Right cardiac atrium (tissue), 5 donors: Measurements from ENCODE around the gene GABRB1. TPM values are rescaled to one million over a fixed set of nuclear protein-coding genes. Genes with fewer than 3 reads are reported as not detected.

Experiments used
- ATAC-seq, 2 donors: fragments of 200-7000 bp; cut with Tn5 transposase; one replicate each; pipeline versions ENCODE4 v1.8.0 to v1.9.1; 2020; ENCODE audit warnings: moderate library complexity in 2 of 2, mild to moderate bottlenecking in 1 of 2
- DNase-seq, 3 donors: peaks; one replicate each; pipeline ENCODE4 v3.0.0-alpha.2; 2020
- H3K27ac ChIP-seq: one replicate; pipeline ENCODE4 v1.5.1; 2013; ENCODE audit warnings: mild to moderate bottlenecking, low read length, control low read depth, moderate library complexity
- H3K27me3 ChIP-seq: one replicate; pipeline ENCODE4 v1.6.1; 2013; ENCODE audit not compliant: control insufficient read depth, insufficient read depth
- H3K4me1 ChIP-seq: one replicate; pipeline ENCODE4 v1.6.1; 2013; ENCODE audit warnings: low read length; ENCODE audit not compliant: control insufficient read depth, insufficient read depth
- H3K4me3 ChIP-seq: one replicate; pipeline ENCODE4 v1.5.1; 2013; ENCODE audit warnings: low read length, control low read depth
- H3K9me3 ChIP-seq: one replicate; pipeline ENCODE4 v1.6.1; 2013; ENCODE audit warnings: low read length; ENCODE audit not compliant: control insufficient read depth
- WGBS: extraction: QIAGEN DNeasy Blood & Tissue Kit; methylation state at CpG from one replicate; pipeline ENCODE4 v1.1.7; 2013; 5-methylcytosine and 5-hydroxymethylcytosine counted together
- intact Hi-C, 4 donors: fragments of 100-400 bp; cut with DNase I; formaldehyde crosslinking; loops; one replicate each; pipeline versions ENCODE4 v1.11.0 to v1.14.0; 2022 to 2023
- polyA plus RNA-seq: library from polyadenylated mRNA; stranded (reverse); fragments of 200-250 nt; gene quantifications from one replicate; pipeline ENCODE4 v1.2.3, GENCODE V29; 2013
- total RNA-seq, 4 donors: library from RNA; stranded (reverse); fragmentation: NEBNext Ultra II Directional; extraction: Animal tissue kit (Norgen Biotek cat#: 25700); gene quantifications; one replicate each; pipeline ENCODE4 v1.2.1, GENCODE V29; 2021
- donor health status: healthy with polysubstance abuse.
- donor health status: DM: no; HTN: yes; CAD: no.
- donor health status: DM: no; HTN: no; CAD: no.
- donor health status: DM: no; HTN: yes; CAD: no; lungs with severe emphysema.
- donor health status: DM: yes; HTN: yes; CAD: no.

The GABRB1 gene
- total and polyA plus RNA-seq, 5 donors = 1.00 to 4.6 (median 3.1) TPM

DNA sequence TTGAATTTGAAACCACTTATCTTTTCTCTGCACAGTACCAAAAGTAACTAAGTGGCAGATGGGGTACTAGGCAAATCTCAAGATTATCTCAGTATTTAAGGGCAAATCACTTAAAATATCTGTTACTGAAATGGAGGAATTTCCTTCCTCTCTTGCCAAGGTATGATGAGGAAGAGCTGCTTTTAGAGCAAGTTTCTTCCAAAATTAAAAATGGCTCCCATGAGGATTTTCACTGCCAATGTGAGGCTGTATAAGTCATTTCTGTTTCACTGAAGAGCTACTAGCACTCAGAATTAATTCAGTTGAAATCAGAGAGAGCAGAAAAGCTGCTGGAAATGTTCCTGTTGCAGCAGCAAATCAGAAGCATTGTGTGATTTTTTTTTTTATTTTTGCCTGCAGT, 43.4 kb downstream of the GABRB1 start:
- DNase-seq = no peak
- ATAC-seq = no peak
- Histone ChIP-seq H3K27me3 (no peaks in the 10 kb centered on the region), H3K9me3 (no peaks in the 10 kb centered on the region), H3K4me3 (no peak overlapping the region), H3K27ac (no peak overlapping the region), H3K4me1 (no peaks in the 10 kb centered on the region)
- intact Hi-C loops = no loop called here

GRCh38 chr4:47075262-47075661, 43.9 kb downstream of the GABRB1 start:
- no peak overlapping the region for H3K4me3 ChIP-seq
- ATAC-seq = no peak
- no peaks in the 10 kb centered on the region for H3K9me3 ChIP-seq
- no peak for DNase-seq
- no peak overlapping the region for H3K27ac ChIP-seq
- 94% methylated on average over 2 of the region's 2 CpGs for WGBS
- H3K27me3 ChIP-seq = no peaks in the 10 kb centered on the region
- no peaks in the 10 kb centered on the region for H3K4me1 ChIP-seq
- intact Hi-C loops = no loop called here

- ATAC-seq (no peak), DNase-seq (no peak)
- no peak overlapping the region for H3K4me3 ChIP-seq
- intact Hi-C loops = no loop called here
- no peak overlapping the region for H3K27ac ChIP-seq
- no peaks in the 10 kb centered on the region for H3K9me3 ChIP-seq
- no peaks in the 10 kb centered on the region for H3K4me1 ChIP-seq
- no peaks in the 10 kb centered on the region for H3K27me3 ChIP-seq
These were observed 44.6 kb downstream of the GABRB1 start for GRCh38 chr4:47075919-47076318.

DNA sequence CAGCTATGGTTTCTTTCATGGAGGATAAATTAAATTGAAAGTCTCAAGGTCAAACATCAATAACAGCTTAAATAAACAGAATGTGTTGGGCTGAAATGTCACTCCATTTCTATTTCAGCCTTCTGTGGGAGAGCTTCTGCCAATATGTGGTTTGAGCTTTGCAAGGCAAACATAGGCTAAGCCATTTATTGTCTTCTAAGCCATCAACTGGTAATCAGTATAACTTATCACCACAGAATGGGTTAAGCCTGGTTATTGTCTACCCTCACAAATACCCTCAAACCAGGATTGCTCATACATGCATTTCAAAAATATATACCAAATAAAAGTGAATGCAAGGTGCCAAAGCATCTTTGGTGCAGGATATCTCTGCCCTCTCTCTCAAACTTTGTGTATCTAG, 52.7 kb downstream of the GABRB1 start:
- H3K4me1 ChIP-seq = no peaks in the 10 kb centered on the region
- ATAC-seq = no peak
- no peaks in the 10 kb centered on the region for H3K9me3 ChIP-seq
- no peak overlapping the region for H3K4me3 ChIP-seq
- H3K27ac ChIP-seq = no peak overlapping the region
- intact Hi-C loops = no loop called here
- H3K27me3 ChIP-seq = no peaks in the 10 kb centered on the region
- no peak for DNase-seq

DNA sequence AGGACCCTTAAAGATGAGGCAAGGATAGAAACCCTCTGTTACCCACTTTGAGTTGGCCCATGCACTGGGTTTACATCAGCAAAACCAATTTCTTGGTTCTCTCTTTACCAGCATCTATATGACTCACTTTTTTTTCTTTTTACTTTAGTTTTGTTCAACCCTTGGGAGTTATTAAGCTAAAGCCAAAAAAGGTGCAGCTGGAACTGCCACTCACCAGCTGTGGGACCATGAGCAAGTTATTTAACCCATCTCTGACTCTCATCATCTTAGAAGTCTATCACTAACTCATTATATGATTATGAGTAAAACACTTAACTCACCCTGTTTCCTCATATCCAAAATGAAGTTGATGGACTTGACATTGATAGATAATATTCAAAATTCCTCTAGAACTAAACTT, 53.4 kb downstream of the GABRB1 start:
- intact Hi-C loops = no loop called here
- DNase-seq (no peak), ATAC-seq (no peak)
- Histone ChIP-seq H3K4me3 (no peak overlapping the region), H3K9me3 (no peaks in the 10 kb centered on the region), H3K4me1 (no peaks in the 10 kb centered on the region), H3K27ac (no peak overlapping the region), H3K27me3 (no peaks in the 10 kb centered on the region)

- H3K4me3 ChIP-seq = no peak overlapping the region
- H3K9me3 ChIP-seq = no peaks in the 10 kb centered on the region
- intact Hi-C loops = no loop called here
- no peak overlapping the region for H3K27ac ChIP-seq
- DNase-seq (no peak), ATAC-seq (no peak)
- no peaks in the 10 kb centered on the region for H3K27me3 ChIP-seq
- no peaks in the 10 kb centered on the region for H3K4me1 ChIP-seq
- WGBS = 71% methylated on average over 2 of the region's 2 CpGs
These were observed 56.9 kb downstream of the GABRB1 start for GRCh38 chr4:47088298-47088697.

DNA sequence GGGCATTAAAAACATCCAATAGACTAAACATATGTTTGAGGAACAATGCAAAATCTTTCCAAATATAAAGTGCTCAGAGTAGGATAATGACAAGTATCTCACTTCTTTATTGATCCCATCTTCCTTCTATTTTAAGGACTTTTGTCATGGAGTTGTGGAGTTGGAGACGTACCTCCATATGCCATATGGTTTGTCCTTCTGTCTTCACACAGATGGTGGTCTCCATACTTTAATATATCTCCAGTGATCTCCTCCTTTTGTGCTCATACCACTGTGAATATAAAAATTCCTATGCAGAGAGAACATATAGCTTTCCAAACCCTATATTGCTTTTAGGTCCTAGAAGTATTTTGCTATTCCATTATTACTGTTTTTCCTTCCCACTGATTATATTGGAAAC, 64.5 kb downstream of the GABRB1 start:
- Histone ChIP-seq H3K27ac (no peak overlapping the region), H3K4me3 (no peak overlapping the region), H3K9me3 (no peaks in the 10 kb centered on the region), H3K4me1 (no peaks in the 10 kb centered on the region), H3K27me3 (no peaks in the 10 kb centered on the region)
- intact Hi-C loops = no loop called here
- no peak for DNase-seq
- no peak for ATAC-seq
- WGBS = 80% methylated on average over 1 of the region's 1 CpG

DNA sequence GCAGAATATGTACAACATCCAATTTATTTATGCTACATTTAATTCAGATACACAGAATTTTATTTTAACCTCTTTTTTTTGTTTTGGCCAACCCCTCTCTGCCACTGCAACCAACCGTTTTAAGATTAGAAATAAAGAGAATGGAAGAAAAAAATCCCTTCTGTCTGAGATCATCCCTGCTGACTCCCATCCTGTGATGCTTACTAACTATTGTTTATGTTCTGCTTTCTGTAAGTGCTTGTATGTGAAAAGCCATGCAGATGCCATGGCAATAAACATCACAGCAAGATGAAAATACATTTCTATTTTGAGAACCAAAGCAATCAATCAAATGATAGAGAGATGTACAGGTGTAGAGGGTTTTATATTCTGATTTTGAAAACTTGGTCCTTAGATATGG, 70.1 kb downstream of the GABRB1 start:
- no peak for ATAC-seq
- 39% methylated on average over 1 of the region's 1 CpG for WGBS
- Histone ChIP-seq H3K4me3 (no peak overlapping the region), H3K27me3 (no peaks in the 10 kb centered on the region), H3K4me1 (no peaks in the 10 kb centered on the region), H3K9me3 (no peaks in the 10 kb centered on the region), H3K27ac (no peak overlapping the region)
- DNase-seq = no peak
- intact Hi-C loops = no loop called here

GRCh38 chr4:47104986-47105385, 73.6 kb downstream of the GABRB1 start:
- no peak for ATAC-seq
- H3K27ac ChIP-seq = no peak overlapping the region
- no peaks in the 10 kb centered on the region for H3K4me1 ChIP-seq
- no peak for DNase-seq
- no peaks in the 10 kb centered on the region for H3K27me3 ChIP-seq
- 52% methylated on average over 1 of the region's 1 CpG for WGBS
- intact Hi-C loops = no loop called here
- H3K4me3 ChIP-seq = no peak overlapping the region
- H3K9me3 ChIP-seq = no peaks in the 10 kb centered on the region

- DNase-seq (no peak), ATAC-seq (no peak)
- H3K27me3 ChIP-seq = no peaks in the 10 kb centered on the region
- H3K27ac ChIP-seq = no peak overlapping the region
- H3K9me3 ChIP-seq = no peaks in the 10 kb centered on the region
- no peaks in the 10 kb centered on the region for H3K4me1 ChIP-seq
- no peak overlapping the region for H3K4me3 ChIP-seq
- intact Hi-C loops = no loop called here
- 72% methylated on average over 1 of the region's 1 CpG for WGBS
These were observed 75.2 kb downstream of the GABRB1 start for GRCh38 chr4:47106561-47106960.

DNA sequence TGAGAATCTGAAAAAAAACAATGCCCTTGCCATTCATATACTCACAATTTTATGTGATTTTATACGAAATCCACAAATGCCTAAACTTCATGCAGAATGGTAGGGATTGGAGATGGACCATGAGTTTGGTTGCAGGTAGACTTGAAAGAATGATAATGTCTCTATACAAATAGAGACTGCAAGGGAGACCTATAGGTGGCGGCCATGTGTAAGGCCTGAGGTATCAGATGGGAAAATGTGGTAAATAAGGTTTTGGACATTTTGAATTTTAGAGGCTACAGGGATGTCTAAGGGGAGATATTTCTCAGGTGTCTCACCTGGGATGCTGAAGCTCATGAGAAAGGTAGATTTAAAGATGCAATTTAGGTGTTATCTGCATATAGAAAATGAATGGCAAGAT, 78.0 kb downstream of the GABRB1 start:
- no peak for ATAC-seq
- H3K27ac ChIP-seq = no peak overlapping the region
- no peaks in the 10 kb centered on the region for H3K4me1 ChIP-seq
- no peak for DNase-seq
- no peaks in the 10 kb centered on the region for H3K9me3 ChIP-seq
- no peaks in the 10 kb centered on the region for H3K27me3 ChIP-seq
- 86% methylated on average over 2 of the region's 2 CpGs for WGBS
- intact Hi-C loops = no loop called here
- no peak overlapping the region for H3K4me3 ChIP-seq

DNA sequence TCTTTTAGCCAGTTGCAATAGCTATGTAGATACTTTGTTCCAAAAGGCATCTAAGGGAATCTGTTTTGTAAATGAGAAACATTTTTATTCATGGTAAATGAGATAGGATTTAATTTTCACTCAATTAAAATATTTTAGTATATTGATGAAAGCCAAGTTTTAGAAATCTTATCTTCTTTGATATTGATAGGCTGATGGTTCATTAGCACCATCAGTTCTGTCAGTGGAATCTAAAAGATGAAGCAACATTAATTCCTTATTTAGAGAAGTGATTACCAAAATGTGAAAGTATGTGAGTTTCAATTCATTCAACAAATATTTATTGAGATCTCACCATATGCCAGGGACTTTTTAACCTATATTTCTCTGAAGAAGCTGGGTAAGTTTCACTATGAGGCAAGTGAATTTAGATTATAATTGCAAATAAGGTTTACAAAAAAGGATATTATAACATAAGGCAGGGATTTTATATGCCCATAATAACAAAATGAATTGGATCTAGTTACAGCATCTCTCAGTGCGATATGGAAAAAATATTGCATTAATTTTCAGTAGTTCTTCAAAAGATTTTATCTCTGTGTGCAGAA, 79.3 kb downstream of the GABRB1 start:
- H3K4me3 ChIP-seq = no peak overlapping the region
- H3K4me1 ChIP-seq = no peaks in the 10 kb centered on the region
- no peak for DNase-seq
- ATAC-seq = no peak
- WGBS = 89% methylated on average over 1 of the region's 1 CpG
- H3K27me3 ChIP-seq = no peaks in the 10 kb centered on the region
- H3K27ac ChIP-seq = no peak overlapping the region
- intact Hi-C loops = no loop called here
- H3K9me3 ChIP-seq = no peaks in the 10 kb centered on the region
